ENCODE measurements around the gene CEP63. TPM values are rescaled to one million over a fixed set of nuclear protein-coding genes. Genes with fewer than 3 reads are reported as not detected.

The CEP63 gene
- total and polyA plus RNA-seq, 9 of the 15 experiments (the other 6 are each of a cell fraction or from before 2014, with no cell fraction given): 5.1 to 17.8 (median 10.6) TPM

GRCh38 chr3:134619884-134620445, 134.1 kb downstream of the CEP63 start:
- H4K20me1 ChIP-seq (replicated peaks; ENCODE audit: control insufficient read depth, insufficient read depth, low read length): no peaks in the 10 kb centered on the region
- no peaks in the 10 kb centered on the region for H3K36me3 ChIP-seq (ENCODE audit: control insufficient read depth, insufficient read depth, low read length)
- no peak overlapping the region for H3K4me2 ChIP-seq (ENCODE audit: insufficient read depth, low read length)
- no peak for ATAC-seq
- in situ Hi-C loops (cut with MboI): no loop called here
- BruUV-seq (replicated peaks): no TSS peak
- H3K27me3 ChIP-seq (ENCODE audit: control insufficient read depth in 2 of 2, insufficient read depth in 2 of 2, low read length in 2 of 2): peaks cover 0 to 10% of the 10 kb centered on the region in 2 experiments; a peak in 2 of 5 replicates
- H3K9ac ChIP-seq (ENCODE audit: insufficient read depth in 1 of 2, low read depth in 2 of 2, low read length in 2 of 2): no peak overlapping the region
- H3K4me1 ChIP-seq (replicated peaks in 1 of 2; ENCODE audit: control insufficient read depth in 2 of 2, insufficient read depth in 2 of 2, low read length in 2 of 2): no peaks in the 10 kb centered on the region
- no peak overlapping the region for H2AFZ ChIP-seq (ENCODE audit: low read depth, low read length)
- H3K27ac ChIP-seq (ENCODE audit: extremely low read depth, low read depth, low read length): no peak overlapping the region
- TF ChIP-seq COPS2 (conservative IDR thresholded peaks at IDR 0.05) (no peak), JUN (IDR thresholded peaks at IDR 0.05; ENCODE audit: borderline replicate concordance, low read depth, low read length) (no peak), JUN (CRISPR knock-in tag; IDR thresholded peaks at IDR 0.05; ENCODE audit: borderline replicate concordance) (no peak), SNAPC5 (CRISPR knock-in tag; IDR thresholded peaks at IDR 0.05) (no peak), BRCA1 (IDR thresholded peaks at IDR 0.05) (no peak), BRCA1 (CRISPR knock-in tag; IDR thresholded peaks at IDR 0.05) (no peak), PRDM10 (IDR thresholded peaks at IDR 0.05; ENCODE audit: partially characterized antibody) (no peak), ZNF431 (CRISPR knock-in tag; IDR thresholded peaks at IDR 0.05) (no peak), MITF (IDR thresholded peaks at IDR 0.05) (no peak), SLC30A9 (CRISPR knock-in tag; IDR thresholded peaks at IDR 0.05) (no peak), ELF4 (CRISPR knock-in tag; IDR thresholded peaks at IDR 0.05) (no peak), ZFP36 (IDR thresholded peaks at IDR 0.05; ENCODE audit: low read depth, low read length, partially characterized antibody) (no peak), KLF13 (tag; IDR thresholded peaks at IDR 0.05; ENCODE audit: borderline replicate concordance, low read depth) (no peak), KLF16 (IDR thresholded peaks at IDR 0.05) (no peak), TGIF2 (CRISPR knock-in tag; IDR thresholded peaks at IDR 0.05) (no peak), SMAD3 (CRISPR knock-in tag; conservative IDR thresholded peaks at IDR 0.05) (no peak), ZNF507 (tag; conservative IDR thresholded peaks at IDR 0.05) (no peak), TRIM28 (IDR thresholded peaks at IDR 0.05) (no peak), ELF2 (CRISPR knock-in tag; IDR thresholded peaks at IDR 0.05) (no peak)
- intact Hi-C loops (cut with micrococcal nuclease): no loop called here
- H3K9me1 ChIP-seq (ENCODE audit: control insufficient read depth, insufficient read depth, low read length): no peaks in the 10 kb centered on the region
- DNase-seq (ENCODE audit: extremely low read depth in 1 of 4, low spot score in 3 of 4): no peak
- ChIA-PET CTCF (ENCODE audit: low intra/inter-chr PET ratio) (no interaction called here), POLR2A (no interaction called here)
- no peaks in the 10 kb centered on the region for H3K9me3 ChIP-seq (replicated peaks; ENCODE audit: control insufficient read depth, insufficient read depth, low read depth, low read length)
- no peak for FAIRE-seq
- 0% methylated on average over 5 of the region's 8 CpGs for WGBS (ENCODE audit: insufficient coverage, low coverage, missing lambda C conversion rate)
- H3K79me2 ChIP-seq (ENCODE audit: control insufficient read depth, insufficient read depth, low read length): no peaks in the 10 kb centered on the region
- H3K4me3 ChIP-seq: no peak overlapping the region
